HG02759 (cell line): ENCODE measurements around the gene PPP2R5C.
"Not testable (repeated sequence)": the region's sequence is repeated elsewhere in the genome, so short reads cannot be mapped to it uniquely, and the experiment has no call there.

Experiments
- ATAC-seq: cut with Tn5 transposase; IDR thresholded peaks from one replicate; pipeline ENCODE4 v1.9.1; 2021; ENCODE audit warnings: mild to moderate bottlenecking, moderate library complexity; ENCODE audit not compliant: unreplicated experiment

PPP2R5C gene

GRCh38 chr14:101726954-101727302 lies 34.6 kb upstream of the PPP2R5C start:
- ATAC-seq, result no peak

GRCh38 chr14:101727611-101728366 lies 33.7 kb upstream of the PPP2R5C start:
- no peak for ATAC-seq

DNA sequence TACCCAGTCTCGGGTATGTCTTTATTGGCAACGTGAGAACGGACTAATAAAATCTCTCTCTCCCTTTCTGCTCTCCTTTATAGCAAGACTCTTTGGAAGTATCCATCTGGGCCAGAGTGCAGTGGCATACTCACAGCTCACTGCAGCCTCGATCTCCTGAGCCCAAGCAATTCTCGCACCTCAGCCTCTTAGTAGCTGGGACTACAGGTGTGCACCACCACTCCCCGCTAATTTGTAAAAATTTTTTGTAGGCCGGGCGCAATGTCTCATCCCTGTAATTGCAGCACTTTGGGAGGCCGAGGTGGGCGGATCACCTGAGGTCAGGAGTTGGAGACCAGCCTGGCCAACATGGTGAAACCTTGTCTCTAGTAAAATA lies 33.2 kb upstream of the PPP2R5C start:
- no peak for ATAC-seq

- no peak for ATAC-seq
Measured at GRCh38 chr14:101729382-101729781, 32.1 kb upstream of the PPP2R5C start.

DNA sequence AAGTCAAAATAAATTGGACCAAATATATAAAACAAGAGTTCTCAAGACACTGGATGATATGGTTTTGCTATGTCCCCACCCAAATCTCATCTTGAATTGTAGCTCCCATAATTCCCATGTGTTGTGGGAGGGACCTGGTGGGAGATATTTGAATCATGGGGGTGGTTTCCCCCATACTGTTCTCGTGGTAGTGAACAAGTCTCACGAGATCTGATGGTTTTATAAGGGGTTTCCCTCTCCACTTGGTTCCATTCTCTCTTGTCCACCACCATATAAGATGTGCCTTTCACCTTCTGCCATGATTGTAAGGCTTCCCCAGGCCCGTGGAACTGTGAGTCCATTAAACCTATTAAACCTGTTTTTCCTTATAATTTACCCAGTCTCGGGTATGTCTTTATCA lies 31.4 kb upstream of the PPP2R5C start:
- ATAC-seq, result not testable (repeated sequence)

DNA sequence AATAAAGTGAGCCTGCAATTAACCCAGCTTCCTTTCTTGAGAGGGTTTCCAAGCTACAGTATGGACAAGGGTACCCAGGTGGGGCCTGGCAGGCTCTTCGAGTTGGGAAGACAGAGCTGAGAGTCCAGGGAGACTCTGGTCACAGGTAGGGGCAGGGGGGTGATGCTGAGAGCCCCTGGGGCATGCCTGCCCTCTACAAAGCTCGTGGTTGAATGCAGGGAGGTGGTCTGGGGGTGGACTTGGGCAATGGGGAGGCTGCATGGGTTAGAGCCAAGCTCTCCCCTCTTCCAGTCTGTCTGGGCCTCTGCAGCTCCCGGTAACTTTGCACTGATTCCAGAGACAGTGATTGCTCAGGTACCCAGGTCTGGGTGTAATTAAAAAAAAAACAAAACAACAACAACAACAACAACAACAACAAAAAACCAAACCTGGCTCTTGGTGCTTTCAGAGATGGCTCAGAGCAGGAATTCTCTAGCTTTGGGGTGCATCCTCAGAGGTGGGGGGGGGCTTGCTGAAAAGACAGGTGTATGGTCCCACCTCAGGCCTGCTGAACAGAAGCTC lies 30.8 kb upstream of the PPP2R5C start:
- no peak for ATAC-seq

- ATAC-seq, result peak; percentile 89
Measured at GRCh38 chr14:101731187-101732080, 30.1 kb upstream of the PPP2R5C start.

GRCh38 chr14:101732118-101732517 lies 29.4 kb upstream of the PPP2R5C start:
- no peak for ATAC-seq

DNA sequence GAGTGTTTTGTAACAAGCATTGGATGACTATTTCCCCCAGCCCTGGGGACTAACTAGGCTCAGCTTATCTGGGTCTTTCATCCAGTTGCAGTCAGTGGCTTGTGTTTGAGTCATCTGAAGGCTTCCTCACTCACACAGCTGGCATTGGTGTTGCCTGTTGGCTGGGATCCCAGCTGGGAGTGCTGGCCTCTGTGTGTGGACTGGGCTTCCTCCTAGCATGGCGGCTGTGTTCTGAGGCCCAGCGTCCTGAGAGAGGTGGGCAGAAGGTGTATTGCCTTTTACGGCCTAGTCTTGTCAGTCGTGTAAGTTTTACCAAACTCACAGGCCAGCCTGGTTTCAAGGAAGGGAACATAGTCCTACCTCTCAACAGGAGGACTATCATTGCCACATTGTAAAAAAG lies 28.3 kb upstream of the PPP2R5C start:
- ATAC-seq, result no peak

- no peak for ATAC-seq
Measured at GRCh38 chr14:101734246-101734847, 27.2 kb upstream of the PPP2R5C start.

DNA sequence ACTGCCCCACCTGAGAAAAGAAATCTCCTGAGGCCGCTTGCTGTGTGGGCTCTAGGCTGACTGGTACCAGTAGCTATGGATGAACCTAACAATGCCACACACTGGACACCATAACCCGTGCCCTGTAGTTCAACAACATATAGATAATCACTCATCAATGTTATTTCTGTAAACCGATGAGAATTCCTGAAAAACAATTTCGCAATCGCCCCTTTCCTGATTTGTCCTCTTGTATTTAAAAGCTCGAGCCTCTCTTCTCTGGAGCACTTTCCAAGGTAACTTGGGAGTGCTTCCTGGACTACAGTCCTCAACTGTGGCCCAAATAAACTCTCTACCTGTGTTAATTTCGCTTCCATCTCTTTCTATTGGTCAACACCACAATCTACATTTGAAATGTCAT lies 26.1 kb upstream of the PPP2R5C start:
- no peak for ATAC-seq

DNA sequence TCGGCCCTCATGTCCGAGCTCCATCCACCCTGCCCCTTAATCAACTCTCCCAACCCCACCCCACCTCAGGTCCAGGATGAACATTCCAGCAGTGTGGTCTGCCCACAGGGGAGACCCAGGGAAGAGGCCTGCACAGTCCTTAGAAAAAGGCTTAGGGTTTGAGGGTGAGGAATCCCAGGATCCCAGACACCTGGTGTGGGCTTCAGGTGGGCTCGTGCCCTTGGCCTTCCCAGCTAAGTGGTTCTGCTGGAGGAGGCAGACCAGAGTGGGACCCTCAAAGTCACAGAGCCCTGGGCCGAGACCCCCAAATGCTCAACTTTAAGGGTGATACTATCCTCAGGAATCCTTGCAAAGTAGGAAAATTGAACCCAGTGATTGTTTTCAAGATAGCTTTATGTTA lies 25.4 kb upstream of the PPP2R5C start:
- no peak for ATAC-seq

- no peak for ATAC-seq
Measured at GRCh38 chr14:101736585-101736984, 24.9 kb upstream of the PPP2R5C start.

DNA sequence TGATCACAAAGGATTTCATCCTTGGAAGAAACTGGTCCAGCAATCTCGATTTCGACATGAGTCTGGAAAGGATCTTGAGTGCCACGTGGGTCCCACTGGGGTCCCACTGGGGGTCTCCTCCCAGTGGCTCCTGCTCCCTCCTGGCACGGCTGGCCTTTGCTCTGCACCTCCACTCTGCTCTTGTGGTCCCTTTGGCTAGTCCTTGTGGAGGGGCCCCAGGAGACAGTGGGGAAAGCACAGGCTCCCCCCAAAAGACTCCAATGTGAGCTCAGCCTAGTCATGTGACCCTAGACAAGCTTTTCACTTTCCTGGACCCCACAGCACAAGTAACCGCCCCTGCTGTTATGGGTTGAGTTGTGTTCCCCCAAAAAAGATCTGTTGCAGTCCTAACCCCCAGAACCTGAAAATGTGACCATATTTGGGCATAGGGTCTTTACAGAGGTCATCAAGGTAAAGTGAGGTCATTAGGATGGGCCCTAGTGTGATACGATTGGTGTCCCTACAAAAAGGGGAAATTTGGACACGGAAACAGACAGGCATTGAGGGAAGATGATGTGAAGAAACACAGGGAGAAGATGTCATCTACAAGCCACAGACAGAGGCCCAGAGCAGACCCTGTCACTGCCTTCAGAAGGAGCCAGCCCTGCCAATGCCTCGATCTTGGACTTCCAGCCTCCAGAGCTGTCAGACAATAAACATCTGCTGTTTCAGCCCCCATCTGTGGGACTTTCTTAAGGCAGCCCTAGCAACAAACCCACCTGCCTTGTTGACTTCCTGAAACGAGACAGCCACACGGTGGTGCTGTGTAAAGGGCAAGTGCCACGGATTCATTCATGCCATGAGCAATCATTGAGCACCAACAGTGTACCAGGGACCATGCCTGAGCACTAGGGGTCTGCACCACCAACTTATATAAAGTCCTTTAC lies 23.8 kb upstream of the PPP2R5C start:
- ATAC-seq, result no peak

DNA sequence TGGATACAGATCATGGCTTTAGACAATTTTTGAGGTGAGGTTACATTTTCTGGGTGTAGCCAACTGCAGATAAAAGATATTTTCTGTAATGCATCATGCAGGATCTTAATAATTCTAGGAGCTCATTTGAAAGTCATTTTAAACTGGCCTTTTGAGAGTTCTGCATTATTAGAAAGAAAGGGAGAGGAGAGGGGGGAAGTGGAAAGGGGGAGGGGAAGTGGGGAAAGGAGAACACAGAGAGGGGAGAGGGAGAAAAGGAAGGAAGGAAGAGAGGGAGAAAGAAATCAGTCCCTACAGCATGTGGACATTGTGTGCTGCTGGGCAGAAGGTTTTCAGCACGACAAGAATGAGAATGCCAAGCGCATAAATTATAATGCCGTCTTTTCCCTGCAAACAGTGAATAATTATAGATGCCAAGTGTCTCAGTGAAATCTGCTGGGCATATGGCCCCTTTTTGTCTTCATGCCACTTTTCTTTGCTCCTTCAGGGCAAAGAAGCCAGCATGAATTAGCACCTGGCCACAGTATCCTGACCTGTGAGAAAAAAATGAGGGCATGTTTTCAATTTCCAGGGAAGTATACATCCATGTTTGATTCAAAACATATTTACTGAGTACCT lies 22.7 kb upstream of the PPP2R5C start:
- no peak for ATAC-seq

DNA sequence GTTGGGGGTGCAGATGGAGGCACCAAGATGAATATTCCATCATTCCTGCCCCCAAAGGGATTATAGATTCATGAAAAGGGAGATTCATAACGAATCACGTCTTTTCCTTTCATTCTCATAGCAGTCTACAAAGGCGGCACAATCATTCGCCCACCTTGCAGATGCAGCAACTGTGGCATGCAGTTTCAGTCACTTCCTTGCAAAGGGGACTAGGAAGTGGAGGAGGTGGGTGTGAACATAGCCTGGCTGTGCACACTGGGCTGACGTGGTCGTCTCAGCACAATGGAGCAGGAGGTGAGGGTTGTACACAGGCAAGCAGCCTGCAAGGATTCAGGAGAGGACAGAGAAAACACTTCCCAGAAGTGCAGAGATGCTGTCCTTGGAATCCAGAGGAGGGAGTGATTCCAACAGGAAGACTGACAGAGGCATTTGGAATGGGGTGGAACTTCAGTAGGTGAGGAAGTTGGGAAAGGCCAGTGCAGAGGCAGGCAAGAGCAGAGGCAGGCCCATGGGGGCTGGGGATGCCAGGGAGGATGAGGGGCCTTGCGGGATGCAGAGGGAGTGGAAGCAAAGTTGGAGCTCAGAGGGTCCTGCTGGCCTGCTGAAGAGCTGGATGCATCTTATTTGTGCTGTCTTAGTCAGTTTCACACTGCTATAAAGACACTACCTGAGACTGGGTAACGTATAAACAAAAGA lies 21.9 kb upstream of the PPP2R5C start:
- ATAC-seq, result no peak

DNA sequence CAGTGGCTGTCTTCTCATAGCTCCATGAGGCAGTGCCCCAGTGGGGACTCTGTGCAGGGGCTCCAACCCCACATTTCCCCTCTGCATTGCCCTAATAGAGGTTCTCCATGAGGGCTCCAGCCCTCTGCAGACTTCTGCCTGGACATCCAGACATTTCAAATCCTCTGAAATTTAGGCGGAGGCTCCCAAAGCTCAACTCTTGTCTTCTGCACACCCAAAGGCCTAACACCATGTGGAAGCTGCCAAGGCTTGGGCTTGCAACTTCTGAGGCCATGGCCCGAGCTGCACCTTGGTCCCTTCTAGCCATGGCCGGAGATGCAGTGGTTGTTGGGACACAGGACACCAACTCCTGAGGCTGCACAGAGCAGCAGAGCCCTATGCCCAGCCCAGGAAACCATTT lies 20.5 kb upstream of the PPP2R5C start:
- no peak for ATAC-seq

GRCh38 chr14:101743701-101744100 lies 17.8 kb upstream of the PPP2R5C start:
- no peak for ATAC-seq

- not testable (repeated sequence) for ATAC-seq
Measured at GRCh38 chr14:101744382-101744781, 17.1 kb upstream of the PPP2R5C start.
